GM12891 (cell line): ENCODE results near the gene FAM181B.

Experiments
- POLR2AphosphoS5 ChIP-seq: IDR thresholded peaks from 2 replicates; pipeline ENCODE4 v1.6.1; 2011; ENCODE audit warnings: low read depth, low read length, control low read depth
- TAF1 ChIP-seq: IDR thresholded peaks from 2 replicates; pipeline ENCODE4 v1.6.1; 2011; ENCODE audit warnings: low read depth, low read length, control low read depth

GRCh38 chr11:82754410-82754809, 20.7 kb upstream of the FAM181B start:
- TF ChIP-seq POLR2AphosphoS5 (no peak), TAF1 (no peak)
